H9 (cell line): Measurements from ENCODE around the gene PPP3CA. TPM values are rescaled to one million over a fixed set of nuclear protein-coding genes. Genes with fewer than 3 reads are reported as not detected.

Source experiments
- DNase-seq: peaks from one replicate; pipeline ENCODE4 v3.0.0-alpha.2; 2017
- H2AFZ ChIP-seq: one replicate; pipeline ENCODE4 v1.6.1; 2013; ENCODE audit warnings: mild to moderate bottlenecking, low read length, control low read depth, moderate library complexity
- H2AK5ac ChIP-seq: 2 replicates; pipeline ENCODE4 v1.6.1; 2013; ENCODE audit warnings: low read length, control low read depth, mixed read lengths; ENCODE audit not compliant: insufficient read length
- H2BK120ac ChIP-seq: one replicate; pipeline ENCODE4 v1.6.1; 2013; ENCODE audit warnings: low read depth, mild to moderate bottlenecking, low read length, control low read depth, inconsistent platforms; ENCODE audit not compliant: poor library complexity, severe bottlenecking
- H2BK12ac ChIP-seq: 2 replicates; pipeline ENCODE4 v1.6.1; 2013; ENCODE audit warnings: low read length, control low read depth, mixed read lengths, low read depth; ENCODE audit not compliant: insufficient read length
- H2BK15ac ChIP-seq: 2 replicates; pipeline ENCODE4 v1.6.1; 2013; ENCODE audit warnings: low read depth, low read length, control low read depth
- H2BK20ac ChIP-seq: one replicate; pipeline ENCODE4 v1.6.1; 2013; ENCODE audit warnings: low read depth, mild to moderate bottlenecking, low read length, control low read depth, inconsistent platforms; ENCODE audit not compliant: poor library complexity, severe bottlenecking
- H2BK5ac ChIP-seq: 2 replicates; pipeline ENCODE4 v1.6.1; 2013; ENCODE audit warnings: low read length, control low read depth, mixed read lengths; ENCODE audit not compliant: insufficient read length
- H3K14ac ChIP-seq: 2 replicates; pipeline ENCODE4 v1.6.1; 2013; ENCODE audit warnings: low read length, control low read depth; ENCODE audit not compliant: insufficient read depth
- H3K18ac ChIP-seq: 2 replicates; pipeline ENCODE4 v1.6.1; 2013; ENCODE audit warnings: low read depth, mild to moderate bottlenecking, mixed read lengths, low read length, control low read depth; ENCODE audit not compliant: insufficient read length
- H3K23ac ChIP-seq: 2 replicates; pipeline ENCODE4 v1.6.1; 2013; ENCODE audit warnings: low read length, control low read depth, mixed read lengths, low read depth; ENCODE audit not compliant: insufficient read length
- H3K23me2 ChIP-seq: 2 replicates; pipeline ENCODE4 v1.6.1; 2013; ENCODE audit warnings: low read depth, mild to moderate bottlenecking, mixed read lengths, low read length, control low read depth; ENCODE audit not compliant: insufficient read length, poor library complexity, severe bottlenecking
- H3K27ac ChIP-seq: 2 replicates; pipeline ENCODE4 v1.5.1; 2013; ENCODE audit warnings: low read length, control low read depth, mixed read lengths, low read depth; ENCODE audit not compliant: insufficient read length
- H3K27me3 ChIP-seq: 2 replicates; pipeline ENCODE4 v1.6.1; 2013; ENCODE audit warnings: low read length, control low read depth, inconsistent platforms; ENCODE audit not compliant: insufficient read depth
- H3K4ac ChIP-seq: 2 replicates; pipeline ENCODE4 v1.6.1; 2013; ENCODE audit warnings: low read depth, mild to moderate bottlenecking, control low read depth, inconsistent platforms, low read length, moderate library complexity
- H3K4me1 ChIP-seq: 2 replicates; pipeline ENCODE4 v1.6.1; 2013; ENCODE audit warnings: low read length, control low read depth, inconsistent platforms; ENCODE audit not compliant: insufficient read depth
- H3K4me2 ChIP-seq: 2 replicates; pipeline ENCODE4 v1.6.1; 2013; ENCODE audit warnings: low read length, control low read depth, mixed read lengths; ENCODE audit not compliant: insufficient read length, insufficient read depth
- H3K56ac ChIP-seq: 2 replicates; pipeline ENCODE4 v1.6.1; 2013; ENCODE audit warnings: low read depth, mild to moderate bottlenecking, mixed read lengths, low read length, control low read depth; ENCODE audit not compliant: insufficient read length
- H3K79me1 ChIP-seq: 2 replicates; pipeline ENCODE4 v1.6.1; 2013; ENCODE audit warnings: low read depth, mild to moderate bottlenecking, moderate library complexity, low read length, control low read depth, inconsistent platforms; ENCODE audit not compliant: insufficient read depth, poor library complexity, severe bottlenecking
- H3K79me2 ChIP-seq: 2 replicates; pipeline ENCODE4 v1.6.1; 2013; ENCODE audit warnings: low read length, control low read depth, inconsistent platforms; ENCODE audit not compliant: insufficient read depth
- H3K9ac ChIP-seq: 2 replicates; pipeline ENCODE4 v1.6.1; 2013; ENCODE audit warnings: low read length, control low read depth, mixed read lengths; ENCODE audit not compliant: insufficient read length; ENCODE audit errors: extremely low read depth
- H3K9me3 ChIP-seq: one replicate; pipeline ENCODE4 v1.6.1; 2013; ENCODE audit warnings: low read depth, low read length, inconsistent platforms; ENCODE audit not compliant: control insufficient read depth
- H3T11ph ChIP-seq: one replicate; pipeline ENCODE4 v1.6.1; 2013; ENCODE audit warnings: mild to moderate bottlenecking, low read length, control low read depth, inconsistent platforms
- H4K20me1 ChIP-seq: one replicate; pipeline ENCODE4 v1.6.1; 2013; ENCODE audit not compliant: control insufficient read depth, insufficient read length, insufficient read depth
- H4K5ac ChIP-seq: 2 replicates; pipeline ENCODE4 v1.6.1; 2013; ENCODE audit warnings: low read depth, mild to moderate bottlenecking, mixed read lengths, low read length, control low read depth; ENCODE audit not compliant: insufficient read length
- H4K8ac ChIP-seq: replicated peaks from 2 replicates; pipeline ENCODE4 v1.6.1; 2013; ENCODE audit warnings: low read length, control low read depth, mixed read lengths, low read depth; ENCODE audit not compliant: insufficient read length
- H4K91ac ChIP-seq: 2 replicates; pipeline ENCODE4 v1.6.1; 2013; ENCODE audit warnings: low read depth, mild to moderate bottlenecking, moderate library complexity, mixed read lengths, low read length, control low read depth; ENCODE audit not compliant: insufficient read length
- H3K27ac Mint-ChIP-seq, 3 experiments: 2 replicates in 2 of 3; 3 replicates in 1 of 3; pipeline ENCODE4 v1.8.0; 2020 to 2021; ENCODE audit warnings: mixed read lengths in 3 of 3, mild to moderate bottlenecking in 1 of 3, moderate library complexity in 1 of 3
- H3K27me3 Mint-ChIP-seq: 2 replicates; pipeline ENCODE4 v1.8.0; 2021; ENCODE audit warnings: low read depth, mild to moderate bottlenecking, moderate library complexity, mixed read lengths
- H3K36me3 Mint-ChIP-seq, 3 experiments: 2 replicates in 2 of 3; 3 replicates in 1 of 3; pipeline ENCODE4 v1.8.0; 2020 to 2021; ENCODE audit warnings: low read depth in 3 of 3, mixed read lengths in 3 of 3; ENCODE audit not compliant: insufficient read depth in 1 of 3
- H3K4me1 Mint-ChIP-seq, 2 experiments: 2 replicates each; pipeline ENCODE4 v1.8.0; 2020; ENCODE audit warnings: mixed read lengths in 2 of 2
- H3K4me3 Mint-ChIP-seq, 2 experiments: 2 replicates in 1 of 2; 3 replicates in 1 of 2; pipeline ENCODE4 v1.8.0; 2020 to 2021; ENCODE audit warnings: mild to moderate bottlenecking in 2 of 2, mixed read lengths in 2 of 2, moderate library complexity in 1 of 2
- H3K9me3 Mint-ChIP-seq, 2 experiments: 2 replicates in 1 of 2; 3 replicates in 1 of 2; pipeline ENCODE4 v1.8.0; 2020; ENCODE audit warnings: mild to moderate bottlenecking in 2 of 2, mixed read lengths in 2 of 2, moderate library complexity in 1 of 2
- CTCF ChIP-seq: fragments of 200-600 bp; sonication (generic); conservative IDR thresholded peaks from 3 replicates; pipeline ENCODE4 v1.8.0; 2021; ENCODE audit warnings: antibody characterized with exemption, mild to moderate bottlenecking
- total RNA-seq: library from RNA; stranded (reverse); gene quantifications from 2 replicates; pipeline ENCODE4 v1.2.1, GENCODE V29; 2021

The PPP3CA gene
- total RNA-seq, 1 experiment from 2014 or later, result 16.8 TPM

GRCh38 chr4:101264512-101264911 lies 82.8 kb downstream of the PPP3CA start:
- H3K14ac ChIP-seq, result no peak overlapping the region
- H3K56ac ChIP-seq, result no peak overlapping the region
- no peaks in the 10 kb centered on the region for H3K9me3 ChIP-seq
- no peak overlapping the region for H3K4me2 ChIP-seq
- peak overlapping the region in 1 of 3 experiments; percentile 31; a peak in 1 of 7 replicates for H3K27ac Mint-ChIP-seq
- no peak overlapping the region for H3T11ph ChIP-seq
- no peak overlapping the region for H2AFZ ChIP-seq
- DNase-seq, result no peak
- no peak overlapping the region for H3K9ac ChIP-seq
- no peaks in the 10 kb centered on the region for H3K79me1 ChIP-seq
- H2BK20ac ChIP-seq, result no peak overlapping the region
- H3K4ac ChIP-seq, result no peak overlapping the region
- H3K23ac ChIP-seq, result no peak overlapping the region
- no peak for TF ChIP-seq CTCF
- no peaks in the 10 kb centered on the region; the same call in 1 of the 2 replicates for H3K4me1 ChIP-seq
- H2AK5ac ChIP-seq, result no peak overlapping the region
- H2BK15ac ChIP-seq, result no peak overlapping the region
- no peak overlapping the region for H2BK120ac ChIP-seq
- H3K4me1 Mint-ChIP-seq, result peaks cover 4 to 37% of the 10 kb centered on the region in 2 experiments; a peak in 3 of 4 replicates
- H3K9me3 Mint-ChIP-seq, result no peaks in the 10 kb centered on the region
- H3K27ac ChIP-seq, result no peak overlapping the region
- H2BK5ac ChIP-seq, result no peak overlapping the region
- no peaks in the 10 kb centered on the region for H4K20me1 ChIP-seq
- H4K5ac ChIP-seq, result no peak overlapping the region
- H3K27me3 Mint-ChIP-seq, result no peaks in the 10 kb centered on the region
- no peak overlapping the region for H3K18ac ChIP-seq
- H3K79me2 ChIP-seq, result no peaks in the 10 kb centered on the region
- H3K36me3 Mint-ChIP-seq, result no peaks in the 10 kb centered on the region
- H4K8ac ChIP-seq, result no peak overlapping the region
- no peak overlapping the region for H2BK12ac ChIP-seq
- no peaks in the 10 kb centered on the region for H3K27me3 ChIP-seq
- H3K4me3 Mint-ChIP-seq, result no peak overlapping the region
- H4K91ac ChIP-seq, result no peak overlapping the region
- H3K23me2 ChIP-seq, result no peaks in the 10 kb centered on the region
